ENCODE measurements around the gene MRPL18.
"Not testable (repeated sequence)": the region's sequence is repeated elsewhere in the genome, so short reads cannot be mapped to it uniquely, and the experiment has no call there.

The MRPL18 gene

DNA sequence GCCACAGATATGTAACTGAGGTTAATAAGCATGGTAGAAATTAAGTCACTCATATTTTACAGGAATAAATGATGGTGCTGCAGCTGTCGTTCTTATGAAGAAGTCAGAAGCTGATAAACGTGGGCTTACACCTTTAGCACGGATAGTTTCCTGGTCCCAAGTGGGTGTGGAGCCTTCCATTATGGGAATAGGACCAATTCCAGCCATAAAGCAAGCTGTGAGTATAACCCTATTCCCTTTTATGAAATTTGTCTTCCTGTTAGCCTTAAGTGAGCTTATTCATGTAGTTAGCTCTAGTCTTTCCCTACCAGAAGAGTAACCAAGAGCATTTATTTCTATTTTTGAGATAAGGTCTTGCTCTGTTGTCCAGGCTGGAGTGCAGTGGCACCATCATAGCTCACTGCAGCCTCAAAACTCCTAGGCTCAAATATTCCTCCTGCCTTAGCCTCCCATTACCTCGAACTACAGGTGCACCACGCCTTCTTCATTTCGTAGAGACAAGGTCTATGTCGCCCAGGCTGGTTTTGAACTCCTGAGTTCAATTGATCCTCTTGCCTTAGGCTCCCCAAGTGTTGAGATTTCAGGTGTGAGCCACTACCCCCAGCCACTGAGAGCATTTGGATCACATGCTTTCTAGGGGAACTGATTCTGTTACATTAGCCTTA lies 12.9 kb upstream of the MRPL18 start:
- no peak for DNase-seq

DNA sequence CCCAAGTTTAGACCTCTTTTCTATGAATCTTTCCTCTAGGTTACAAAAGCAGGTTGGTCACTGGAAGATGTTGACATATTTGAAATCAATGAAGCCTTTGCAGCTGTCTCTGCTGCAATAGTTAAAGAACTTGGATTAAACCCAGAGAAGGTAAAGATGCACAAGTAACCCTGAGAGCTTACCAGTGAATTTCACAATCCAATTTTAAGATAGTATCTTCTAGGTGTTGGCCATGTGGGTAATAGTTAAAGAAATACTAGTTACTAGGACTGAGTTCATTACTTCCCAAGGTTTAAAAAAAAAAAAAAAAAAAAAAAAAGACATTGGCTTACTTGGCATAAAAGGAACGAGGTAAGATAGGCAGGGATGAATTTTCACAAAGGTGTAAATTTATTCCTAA lies 12.1 kb upstream of the MRPL18 start:
- no peak for DNase-seq

DNA sequence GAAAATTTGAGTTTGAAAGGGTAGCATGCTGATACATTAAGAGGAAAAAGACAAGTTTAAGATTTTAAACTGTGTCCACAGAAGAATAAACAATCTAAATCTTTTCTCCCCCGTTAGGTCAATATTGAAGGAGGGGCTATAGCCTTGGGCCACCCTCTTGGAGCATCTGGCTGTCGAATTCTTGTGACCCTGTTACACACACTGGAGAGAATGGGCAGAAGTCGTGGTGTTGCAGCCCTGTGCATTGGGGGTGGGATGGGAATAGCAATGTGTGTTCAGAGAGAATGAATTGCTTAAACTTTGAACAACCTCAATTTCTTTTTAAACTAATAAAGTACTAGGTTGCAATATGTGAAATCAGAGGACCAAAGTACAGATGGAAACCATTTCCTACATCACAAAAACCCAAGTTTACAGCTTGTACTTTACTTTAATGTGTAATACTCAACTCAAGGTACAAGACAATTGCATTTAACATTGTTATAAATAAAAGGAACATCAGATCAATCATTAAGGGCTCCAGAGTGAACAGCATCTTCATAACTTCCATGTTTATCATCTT lies 11.6 kb upstream of the MRPL18 start:
- DNase-seq = no peak

DNA sequence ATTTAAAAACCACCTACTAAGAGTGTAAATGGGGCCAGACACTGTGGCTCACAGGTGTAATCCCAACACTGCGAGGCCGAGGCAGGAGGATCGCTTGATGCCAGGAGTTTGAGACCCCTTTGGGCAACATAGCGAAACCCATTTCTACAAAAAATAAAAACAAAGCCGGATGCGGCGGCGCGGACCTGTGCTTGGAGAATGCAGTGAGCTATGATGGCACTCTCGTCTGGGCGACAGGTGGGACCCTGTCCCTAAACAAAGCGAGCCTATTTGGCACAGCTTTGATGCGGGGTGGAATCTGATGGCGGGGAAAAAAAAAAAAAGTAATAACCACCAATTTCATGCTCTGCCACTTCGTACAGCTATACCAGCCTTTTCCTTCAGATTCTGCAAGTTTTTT lies 2.0 kb upstream of the MRPL18 start:
- peak; percentile 26 for DNase-seq

DNA sequence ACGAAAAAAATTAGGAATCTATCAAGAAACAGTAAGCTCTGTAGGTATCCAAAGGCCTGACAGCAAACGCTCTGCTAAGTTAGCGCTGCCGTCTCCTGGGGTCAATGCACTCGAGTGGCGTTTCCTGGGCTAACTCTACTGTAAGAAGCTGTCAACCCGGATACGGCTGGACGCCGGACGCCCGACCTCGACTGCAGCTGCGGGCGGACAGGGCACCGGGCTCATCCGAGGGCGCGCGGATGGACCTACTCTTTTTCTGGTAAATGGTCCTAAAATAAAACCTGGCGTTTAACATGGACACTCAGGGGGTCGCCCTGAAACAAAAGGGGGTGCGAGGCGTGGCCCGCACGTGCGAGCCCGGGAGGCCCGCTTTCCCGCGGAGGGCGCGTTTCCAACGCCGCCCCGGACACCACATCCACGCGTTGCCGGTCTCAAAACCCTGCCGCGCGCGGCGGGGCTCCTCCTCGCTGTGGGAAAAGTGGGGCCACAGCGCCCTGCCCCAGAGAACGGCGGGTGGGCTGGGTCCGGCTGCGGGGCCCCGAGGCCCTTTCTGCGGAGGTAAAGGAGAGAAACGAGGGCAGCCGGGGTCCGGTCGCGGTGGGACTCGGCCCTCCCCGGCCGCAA lies 1.4 kb upstream of the MRPL18 start:
- peak; percentile 36 for DNase-seq

DNA sequence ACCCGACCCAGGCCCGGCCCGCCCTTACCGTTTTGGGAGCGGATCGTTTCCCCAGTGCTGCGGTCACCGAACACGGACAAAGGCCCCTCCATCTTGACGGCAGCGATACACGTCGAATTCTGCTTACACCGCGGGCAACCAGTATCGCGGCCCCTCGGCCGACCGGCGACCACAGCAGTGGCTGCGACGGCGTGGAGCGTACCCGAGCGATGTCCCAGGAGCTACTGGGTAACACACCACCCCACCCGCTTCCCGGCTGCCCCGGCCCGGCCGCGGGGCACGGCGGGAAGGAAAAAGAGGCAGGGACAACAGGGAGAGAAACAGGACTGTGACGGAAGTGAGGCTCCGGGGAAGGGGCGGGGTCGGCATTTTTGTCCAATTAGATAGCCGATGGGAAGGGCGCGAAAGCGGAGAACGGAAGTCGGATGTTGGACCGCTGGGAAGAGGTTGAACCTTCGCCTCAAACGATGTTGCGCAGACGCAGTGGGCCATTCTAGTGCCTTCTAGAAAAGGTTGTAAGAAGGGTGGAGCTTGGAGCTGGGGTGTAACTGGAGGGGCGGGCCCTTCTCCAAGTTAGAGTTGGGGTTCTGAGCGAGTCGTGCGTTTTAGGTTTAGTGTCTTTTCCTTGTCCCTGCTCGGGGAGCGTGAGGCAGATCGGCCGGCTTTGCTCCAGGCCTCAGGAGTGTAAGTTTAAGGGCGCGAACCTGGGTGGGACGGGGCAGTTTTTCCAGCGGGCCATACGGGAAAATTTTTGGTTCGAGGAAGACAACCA lies 704 bp upstream of the MRPL18 start, which contains the start of gene TCP1:
TSS of gene TCP1 (minus strand) at position 226 of the 772 bp plus-strand sequence. CDS start at position 92, 134 bp downstream.
- peak; percentile 100 for DNase-seq

DNA sequence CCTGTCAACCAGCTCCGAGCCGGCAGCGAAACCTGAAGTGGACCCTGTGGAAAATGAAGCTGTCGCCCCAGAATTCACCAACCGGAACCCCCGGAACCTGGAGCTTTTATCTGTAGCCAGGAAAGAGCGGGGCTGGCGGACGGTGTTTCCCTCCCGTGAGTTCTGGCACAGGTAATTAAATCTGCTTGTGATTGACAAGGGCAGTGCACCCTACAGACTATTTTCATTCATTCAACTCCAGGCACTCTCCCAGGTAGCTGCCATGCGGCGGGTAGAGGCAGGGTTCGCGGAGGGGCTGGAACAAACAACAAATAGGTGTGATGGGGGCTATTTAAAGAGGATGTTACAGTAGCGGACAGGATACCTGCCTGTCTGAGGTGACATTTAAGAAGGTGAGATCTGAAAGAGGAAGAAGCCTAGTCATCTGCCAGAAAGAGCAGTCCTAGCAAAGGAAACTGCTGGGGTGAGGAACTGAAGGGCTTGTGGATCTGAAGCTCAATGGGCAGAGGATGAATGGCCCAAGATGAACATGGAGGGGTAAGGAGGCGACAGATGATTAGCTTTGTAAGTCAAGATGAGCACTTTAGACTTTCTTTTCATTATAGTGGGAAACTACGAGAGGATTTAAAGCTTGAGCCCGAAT lies 810 bp downstream of the MRPL18 start:
- DNase-seq = no peak

DNA sequence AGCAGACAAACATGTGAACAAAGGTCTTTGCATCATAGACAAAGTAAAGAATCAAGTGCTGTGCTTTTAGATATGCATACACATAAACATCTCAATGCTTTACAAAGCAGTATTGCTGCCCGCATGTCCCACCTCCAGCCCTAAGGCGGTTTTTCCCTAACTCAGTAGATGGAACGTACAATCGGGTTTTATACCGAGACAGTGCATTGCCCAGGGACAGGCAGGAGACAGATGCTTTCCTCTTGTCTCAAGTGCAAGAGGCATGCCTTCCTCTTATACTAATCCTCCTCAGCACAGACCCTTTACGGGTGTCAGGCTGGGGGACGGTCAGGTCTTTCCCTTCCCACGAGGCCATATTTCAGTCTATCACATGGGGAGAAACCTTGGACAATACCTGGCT lies 4.7 kb downstream of the MRPL18 start:
- DNase-seq = not testable (repeated sequence)

DNA sequence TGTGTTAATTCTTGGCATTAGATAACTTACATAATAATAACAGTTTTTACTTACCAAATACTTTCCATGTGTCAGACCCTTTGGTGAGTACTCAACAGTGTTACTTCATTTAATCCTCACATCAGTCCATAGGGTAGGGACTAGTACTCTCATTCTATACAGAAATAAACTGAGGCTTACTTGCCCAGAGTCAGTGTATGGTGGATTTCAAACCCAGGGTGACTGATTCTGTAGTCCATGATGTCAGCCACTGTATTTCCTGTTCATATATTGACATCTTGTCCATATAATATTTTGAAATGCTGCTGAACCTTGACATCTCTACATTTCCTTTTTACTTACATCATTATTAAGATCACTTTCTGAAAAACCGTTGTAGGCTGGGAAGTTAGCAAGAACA lies 7.3 kb downstream of the MRPL18 start:
- no peak for DNase-seq

DNA sequence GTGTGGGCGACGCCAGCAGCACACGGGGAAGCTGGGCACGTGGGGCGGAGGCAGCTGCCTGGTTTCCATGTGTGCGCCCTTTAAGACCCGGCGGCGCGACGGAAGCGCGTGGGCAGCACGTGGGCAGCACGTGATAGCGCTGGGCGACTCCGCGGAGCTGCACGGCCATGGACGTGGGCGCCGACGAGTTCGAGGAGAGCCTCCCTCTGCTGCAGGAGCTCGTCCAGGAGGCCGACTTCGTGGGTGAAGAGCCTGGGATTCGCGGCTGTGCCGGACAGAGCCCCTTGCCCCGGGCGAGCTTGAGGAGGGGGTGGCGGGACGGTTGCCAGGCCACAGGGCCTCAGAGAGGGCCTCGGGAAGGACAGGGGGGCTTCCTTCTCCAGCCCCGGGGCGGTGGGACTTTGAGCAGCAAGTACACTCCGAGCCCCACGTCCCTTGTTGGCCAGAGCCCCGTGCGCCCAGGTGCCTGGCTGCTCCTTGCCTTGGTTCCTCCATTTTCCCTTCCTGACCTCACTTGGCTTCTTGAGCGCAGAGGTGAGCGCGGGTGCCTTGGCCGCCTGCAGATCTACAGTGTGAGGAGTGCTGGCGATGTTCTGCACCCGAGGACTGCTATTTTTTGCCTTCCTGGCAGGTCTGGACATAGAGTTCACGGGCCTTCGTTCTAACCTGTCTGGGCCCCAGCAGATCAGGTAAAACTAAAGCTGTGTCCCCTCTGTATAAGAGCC lies 10.0 kb downstream of the MRPL18 start, which contains the start of gene PNLDC1:
TSS of gene PNLDC1 (plus strand) at position 136 of the 725 bp plus-strand sequence. CDS start at position 168, 32 bp downstream.
- DNase-seq = no peak

DNA sequence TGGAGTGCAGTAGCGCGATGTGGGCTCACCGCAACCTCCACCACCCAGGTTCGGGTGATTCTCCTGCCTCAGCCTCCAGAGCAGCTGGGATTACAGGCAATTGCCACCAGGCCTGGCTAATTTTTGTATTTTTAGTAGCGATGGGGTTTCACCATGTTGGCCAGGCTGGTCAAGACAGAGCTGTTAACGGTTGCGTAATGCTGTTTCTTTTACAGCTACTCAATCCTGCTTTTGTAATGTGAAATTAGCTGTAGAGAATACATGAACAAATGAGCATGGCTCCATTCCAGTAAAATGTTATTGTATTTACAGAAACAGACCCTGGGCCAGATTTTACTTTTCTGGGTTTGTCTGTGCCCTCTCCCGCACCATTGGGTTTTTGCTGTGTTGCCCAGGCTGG lies 11.7 kb downstream of the MRPL18 start:
- DNase-seq = no peak

DNA sequence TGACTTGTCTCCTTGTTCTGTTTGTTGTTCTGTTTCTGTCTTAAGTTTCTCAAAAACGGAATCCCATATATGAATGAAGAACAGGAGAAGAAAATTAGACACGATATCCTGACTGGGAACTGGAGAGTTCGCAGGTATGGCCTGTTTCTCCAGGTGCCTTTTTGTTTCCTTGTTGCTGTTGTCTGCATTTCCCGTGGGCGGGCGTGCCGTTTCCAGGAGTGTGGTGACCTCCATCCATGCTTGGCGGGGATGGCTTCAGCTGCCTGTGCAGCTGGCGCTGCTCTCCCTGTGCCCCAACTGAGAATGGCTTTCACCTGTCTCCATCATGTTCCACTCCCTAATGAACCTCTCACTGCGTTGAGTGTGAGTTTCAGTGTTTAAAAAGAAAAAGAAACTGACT lies 14.2 kb downstream of the MRPL18 start:
- no peak for DNase-seq

DNA sequence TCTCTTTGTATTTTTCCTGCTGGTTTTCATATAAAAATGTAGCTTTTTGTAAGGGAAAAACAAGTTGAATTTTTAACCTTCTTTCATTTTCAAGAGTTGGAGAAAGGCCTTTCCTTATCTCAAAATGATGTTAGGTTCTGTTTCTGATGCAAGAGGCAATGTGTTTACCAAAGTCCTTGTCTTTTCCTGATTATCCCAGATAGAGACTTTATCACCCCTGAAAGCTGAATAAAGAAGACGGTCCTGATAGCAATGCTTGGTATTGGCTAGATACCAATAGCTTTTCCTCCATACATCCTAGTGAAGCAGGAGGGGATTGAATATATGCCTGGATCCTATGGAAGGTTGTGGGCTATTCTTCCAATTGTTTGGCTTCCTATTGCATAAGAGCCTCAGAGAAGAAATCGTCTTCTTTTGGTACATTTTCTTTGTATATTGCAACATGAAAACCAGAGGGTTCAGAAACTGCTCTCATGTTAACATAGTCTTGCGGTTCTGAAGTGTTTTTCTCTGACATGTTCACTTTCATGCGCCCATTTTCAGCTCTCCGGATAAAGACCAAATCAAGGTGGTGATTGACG lies 15.3 kb downstream of the MRPL18 start:
- no peak for DNase-seq

DNA sequence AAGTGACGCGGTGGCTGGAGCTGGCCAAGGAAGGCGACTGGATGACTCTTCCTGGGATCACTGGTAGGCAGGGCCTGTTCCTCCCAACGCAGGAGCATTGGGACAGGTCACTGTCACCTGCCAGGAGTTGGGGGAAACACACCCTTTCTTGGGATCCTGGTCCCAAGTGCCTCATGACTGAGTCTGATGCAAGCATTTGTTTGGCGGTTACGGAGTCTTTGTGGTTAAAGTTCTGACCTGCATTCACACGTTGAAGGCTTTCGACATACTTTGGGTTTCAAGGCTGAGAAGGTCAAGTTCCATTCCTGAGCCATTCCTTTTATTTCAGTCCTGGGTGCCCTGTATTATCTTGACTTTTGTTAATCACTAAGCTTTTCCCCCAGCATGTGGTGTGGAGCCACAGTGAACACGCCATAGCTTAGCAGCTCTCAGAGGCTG lies 15.8 kb downstream of the MRPL18 start:
- DNase-seq = no peak

DNA sequence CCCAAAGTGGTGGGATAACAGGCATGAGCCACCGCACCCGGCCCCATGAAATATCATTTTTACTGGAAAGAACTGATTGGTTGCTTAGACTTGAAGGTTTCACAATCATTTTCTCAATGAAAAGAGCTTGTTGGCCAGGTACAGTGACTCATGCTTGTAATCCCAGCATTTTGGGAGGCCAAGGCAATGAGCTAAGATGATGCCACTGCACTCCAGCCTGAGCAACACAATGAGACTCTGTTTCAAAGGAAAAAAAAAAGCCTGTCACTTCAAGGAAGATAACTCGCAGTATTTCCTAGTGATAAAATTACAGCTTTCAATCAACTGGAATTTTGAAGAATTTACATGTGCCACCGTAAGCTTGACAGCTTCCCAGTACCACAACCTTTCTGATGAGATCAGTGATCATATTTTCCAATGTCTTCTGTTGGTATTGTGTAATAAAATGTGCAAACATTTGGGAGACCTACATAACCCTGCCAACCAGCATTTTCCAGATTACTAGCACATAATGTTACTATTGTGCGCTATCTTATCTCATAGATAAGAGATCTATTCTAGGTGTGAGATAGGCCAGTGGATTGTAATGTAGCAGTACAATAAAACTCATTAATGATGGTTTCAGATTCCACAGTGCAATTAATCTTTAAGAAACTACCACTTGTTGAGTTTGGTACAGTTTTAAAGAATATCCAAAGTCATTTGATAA lies 17.0 kb downstream of the MRPL18 start:
- no peak for DNase-seq

DNA sequence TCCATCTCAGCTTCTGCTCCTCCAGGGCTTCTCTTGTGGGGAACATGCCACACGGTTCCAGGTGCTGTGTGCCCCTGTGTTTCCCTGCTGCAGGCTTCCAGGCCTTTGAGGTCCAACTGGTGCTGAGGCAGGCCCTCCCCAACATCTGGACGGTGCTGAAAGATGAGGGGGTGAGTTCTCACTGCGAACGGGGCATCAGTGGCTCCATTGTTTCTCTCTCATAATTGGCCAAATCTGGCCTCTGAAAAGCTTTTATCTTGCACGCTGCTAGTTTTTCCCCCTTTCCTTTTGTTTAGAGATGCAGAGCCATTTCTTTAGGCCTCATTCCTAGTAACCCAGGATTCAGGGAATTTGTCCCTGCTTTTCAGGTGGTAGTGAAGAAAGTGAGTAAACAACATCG lies 18.4 kb downstream of the MRPL18 start:
- DNase-seq = no peak

DNA sequence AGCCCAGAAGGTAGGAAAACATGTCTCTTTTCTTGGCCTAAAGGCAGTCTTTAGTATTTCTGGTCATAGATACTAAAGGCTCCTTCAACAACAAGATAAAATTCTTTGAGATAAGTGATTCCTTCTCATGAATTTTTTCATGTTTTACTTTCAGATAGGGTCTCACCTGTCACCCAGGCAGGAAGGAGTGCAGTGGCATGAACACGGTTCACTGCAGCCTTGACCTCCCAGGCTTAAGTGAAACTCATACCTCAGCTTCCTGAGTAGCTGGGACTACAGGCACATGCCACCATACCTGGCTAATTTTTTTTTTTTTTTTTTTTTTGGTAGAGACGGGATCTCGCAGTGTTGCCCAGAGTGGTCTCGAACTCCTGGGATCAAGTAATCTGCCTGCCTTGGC lies 18.9 kb downstream of the MRPL18 start:
- DNase-seq = no peak

DNA sequence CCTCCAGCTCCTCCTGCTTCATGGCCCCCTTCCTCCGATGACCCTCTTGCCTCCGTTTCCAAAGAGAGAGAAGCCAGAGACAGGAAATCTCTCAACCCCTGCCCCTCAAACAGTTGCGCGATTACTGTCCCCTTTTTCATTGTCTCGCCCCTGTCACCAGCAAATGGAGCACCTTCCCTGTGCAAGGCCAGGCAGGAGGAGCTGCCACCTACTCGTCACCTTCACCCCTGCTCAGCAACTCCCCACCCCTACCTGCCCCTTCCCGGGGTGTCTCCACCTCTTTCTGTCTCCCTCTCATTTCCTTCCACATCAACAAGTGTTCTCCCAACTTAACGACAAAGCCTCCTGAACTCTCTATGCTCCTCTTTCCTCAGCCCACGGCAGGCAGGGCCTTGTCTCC lies 23.5 kb downstream of the MRPL18 start:
- no peak for DNase-seq

DNA sequence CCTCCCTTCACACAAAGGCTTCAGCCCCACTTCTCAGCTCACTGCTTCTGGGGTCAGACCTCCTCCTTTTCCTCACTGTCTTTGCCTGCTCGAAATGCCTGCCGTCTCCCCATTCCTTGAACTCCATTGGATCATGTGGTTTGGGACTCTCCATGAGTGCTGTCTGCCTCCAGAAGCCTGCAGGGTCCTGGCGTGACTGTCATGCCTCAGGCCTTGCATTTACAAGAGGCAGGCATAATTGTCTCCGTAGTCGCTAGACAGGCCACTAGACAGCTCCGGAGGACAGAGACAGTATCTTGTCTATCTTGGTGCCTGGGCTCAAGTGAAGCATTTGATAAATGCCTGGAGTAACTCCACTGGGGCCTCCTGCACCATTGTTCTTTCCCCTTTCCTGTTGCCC lies 25.1 kb downstream of the MRPL18 start:
- no peak for DNase-seq

DNA sequence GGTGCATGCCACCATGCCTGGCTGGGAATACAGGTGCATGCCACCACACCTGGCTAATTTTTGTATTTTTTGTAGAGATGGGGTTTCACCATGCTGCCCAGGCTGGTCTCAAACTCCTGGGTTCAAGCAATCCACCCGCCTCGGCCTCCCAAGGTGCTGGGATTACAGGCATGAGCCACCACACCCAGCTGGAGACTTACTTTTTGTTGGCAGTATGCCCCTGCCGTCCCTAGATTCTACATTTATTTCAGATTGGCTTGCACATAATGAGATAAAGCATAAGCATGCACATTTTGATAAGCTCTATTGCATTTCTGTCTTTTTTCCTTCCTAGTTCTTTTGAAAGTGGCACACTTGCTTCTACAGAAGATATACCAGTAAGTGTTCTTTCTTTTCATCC lies 26.5 kb downstream of the MRPL18 start:
- DNase-seq = not testable (repeated sequence)

Measured in stimulated activated CD4-positive, alpha-beta T cell treated with anti-CD3 and anti-CD28 coated beads, Interleukin-15, amount 100 ng/mL, for 24 hours (primary cell).